HL-60 (cell line): ENCODE measurements around the gene SPATA16.

ENCODE experiments used
- CTCF ChIP-seq: IDR thresholded peaks from one replicate; pipeline ENCODE4 v1.5.1; 2011; ENCODE audit warnings: low read length, control low read depth, inconsistent platforms; ENCODE audit not compliant: insufficient read depth
- POLR2AphosphoS5 ChIP-seq: IDR thresholded peaks from 2 replicates; pipeline ENCODE4 v1.6.1; 2012; ENCODE audit warnings: low read depth
- REST ChIP-seq: IDR thresholded peaks from 2 replicates; pipeline ENCODE4 v1.6.1; 2012; ENCODE audit warnings: low read depth; ENCODE audit not compliant: insufficient replicate concordance

- no peak for TF ChIP-seq CTCF
- no peak for TF ChIP-seq POLR2AphosphoS5
- TF ChIP-seq REST: no peak
These were observed 271.7 kb downstream of the SPATA16 start for GRCh38 chr3:172869368-172869771.
